Spleen (tissue), 11 donors: ENCODE results near the gene DSE. TPM values are rescaled to one million over a fixed set of nuclear protein-coding genes. Genes with fewer than 3 reads are reported as not detected.
A peak's percentile ranks its signal among the peaks of the same experiment; 100 is the strongest.

ENCODE experiments used
- DNase-seq: peaks from one replicate; pipeline ENCODE4 v3.0.0-alpha.2; 2020
- H3K27ac ChIP-seq, 8 donors: fragments of 200-600 bp; sonication (generic) in 7 of 8; 1 replicate in 4 of 8; 2 replicates in 4 of 8; pipeline versions ENCODE4 v1.5.0 to v1.8.0; 2016 to 2021; ENCODE audit warnings: inconsistent platforms in 4 of 8, mild to moderate bottlenecking in 4 of 8, moderate library complexity in 1 of 8
- H3K27me3 ChIP-seq, 7 donors: fragments of 200-600 bp; sonication (generic) in 6 of 7; replicated peaks in 1 of 7; 1 replicate in 4 of 7; 2 replicates in 3 of 7; pipeline versions ENCODE4 v1.5.0 to v1.8.0; 2016 to 2021; ENCODE audit warnings: inconsistent platforms in 3 of 7, mild to moderate bottlenecking in 1 of 7
- H3K36me3 ChIP-seq, 6 donors: fragments of 200-600 bp; sonication (generic) in 5 of 6; 1 replicate in 4 of 6; 2 replicates in 2 of 6; pipeline versions ENCODE4 v1.5.0 to v1.8.0; 2016 to 2021; ENCODE audit warnings: inconsistent platforms in 2 of 6
- H3K4me1 ChIP-seq, 6 donors: fragments of 200-600 bp; sonication (generic) in 5 of 6; 1 replicate in 3 of 6; 2 replicates in 3 of 6; pipeline versions ENCODE4 v1.5.0 to v1.8.0; 2016 to 2021; ENCODE audit warnings: inconsistent platforms in 3 of 6
- H3K4me3 ChIP-seq, 8 donors: fragments of 200-600 bp; sonication (generic) in 7 of 8; 1 replicate in 4 of 8; 2 replicates in 4 of 8; pipeline versions ENCODE4 v1.5.0 to v1.8.0; 2016 to 2021; ENCODE audit warnings: inconsistent platforms in 4 of 8, mild to moderate bottlenecking in 4 of 8, moderate library complexity in 2 of 8
- H3K9me3 ChIP-seq, 8 donors: fragments of 200-600 bp; sonication (generic) in 7 of 8; 1 replicate in 4 of 8; 2 replicates in 4 of 8; pipeline versions ENCODE4 v1.5.0 to v1.8.0; 2016 to 2021; ENCODE audit warnings: inconsistent platforms in 4 of 8
- POLR2A ChIP-seq, 3 donors: fragments of 450-650 bp; IDR thresholded peaks; one replicate each; pipeline ENCODE4 v1.5.1; 2017; ENCODE audit warnings: antibody characterized with exemption in 3 of 3, mild to moderate bottlenecking in 1 of 3
- POLR2AphosphoS5 ChIP-seq, 3 donors: sonication (generic); formaldehyde crosslinking; IDR thresholded peaks; one replicate each; pipeline ENCODE4 v1.5.1; 2017; ENCODE audit warnings: antibody characterized with exemption in 3 of 3
- WGBS, 5 donors: extraction: QIAGEN DNeasy Blood & Tissue Kit in 3 of 5; methylation state at CpG; one replicate each; pipeline versions ENCODE4 v1.1.5 to v1.1.7; 2013 to 2018; 5-methylcytosine and 5-hydroxymethylcytosine counted together
- intact Hi-C: fragments of 100-400 bp; cut with DNase I; formaldehyde crosslinking; loops from one replicate; pipeline ENCODE4 v1.15.0; 2023; ENCODE audit warnings: low total_unique reads
- polyA plus RNA-seq, 3 donors: library from polyadenylated mRNA; stranded (reverse); fragments of 200-250 nt; gene quantifications; one replicate each; pipeline ENCODE4 v1.2.1, GENCODE V29; 2013
- total RNA-seq, 7 donors: library from RNA; depleted of rRNA in 3 of 7; stranded (reverse); fragments of >200 nt in 3 of 7; fragmentation: NEBNext Ultra II Directional in 4 of 7; extraction: Animal tissue kit (Norgen Biotek cat#: 25700) in 4 of 7; gene quantifications; one replicate each; pipeline versions ENCODE4 v1.1.0 to v1.2.1, GENCODE V29; 2016 to 2021
- TF ChIP-seq, protein P1 (sequence below), 11 experiments: fragments of 200-600 bp in 7 of 11; fragments of 450-650 bp in 4 of 11; sonication (generic) in 4 of 11; IDR thresholded peaks in 8 of 11; conservative IDR thresholded peaks in 3 of 11; 1 replicate in 7 of 11; 2 replicates in 4 of 11; pipeline versions ENCODE4 v1.4.0 to v1.8.0; 2016 to 2021; ENCODE audit warnings: antibody characterized with exemption in 11 of 11, inconsistent platforms in 4 of 11, mild to moderate bottlenecking in 1 of 11
- donor health status: healthy with polysubstance abuse.
- donor health status: DM: no; HTN: no; CAD: no; lungs with moderate emphysema.
- donor health status: DM: no; HTN: no; CAD: no.
- donor health status: Bipolar disorder and iron deficiency.
- donor health status: healthy.
- donor health status: DM: no; HTN: no; CAD: no.
- donor health status: DM: yes; HTN: yes; CAD: no.

Gene DSE
- total and polyA plus RNA-seq, 10 donors: 8.2 to 82.3 (median 61.7) TPM

DNA sequence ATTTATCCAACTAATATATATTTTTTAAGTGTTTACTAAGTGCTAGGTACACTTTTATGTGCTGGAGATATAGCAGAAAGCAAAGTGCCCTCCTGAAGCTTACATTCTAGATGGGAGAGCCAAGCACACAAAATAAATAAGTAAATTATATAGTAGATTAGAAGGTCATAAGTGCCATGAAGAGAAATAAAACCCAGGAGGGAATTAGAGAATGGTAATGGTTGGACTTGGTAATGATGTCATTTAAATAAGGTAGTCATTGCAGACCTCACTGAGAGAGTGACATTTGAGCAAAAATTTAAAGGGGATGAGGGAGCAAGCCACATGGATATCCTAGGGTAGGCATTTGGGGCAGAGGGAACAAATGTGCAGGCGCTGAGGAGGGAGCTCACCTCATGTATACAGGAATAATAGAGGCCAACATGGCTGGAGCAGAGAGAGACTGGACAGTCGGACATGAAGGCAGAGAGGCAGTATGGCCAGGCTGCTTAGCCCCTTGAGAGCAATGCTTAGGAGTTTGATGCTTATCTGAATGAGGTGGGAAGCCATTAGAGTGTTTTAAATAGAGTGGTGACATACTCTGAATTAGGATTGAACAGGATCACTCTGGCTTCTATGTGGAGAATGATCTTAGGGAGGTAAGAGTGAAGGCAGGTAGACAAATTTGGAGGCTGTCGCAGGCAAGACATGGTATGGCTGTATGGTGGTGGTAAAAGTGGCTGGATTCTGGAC is 14.1 kb downstream of the DSE start:
- no peak for DNase-seq
- H3K27ac ChIP-seq: peak overlapping the region in 3 of 8 donors; percentile 81 to 87 (median 84)
- no peak for TF ChIP-seq POLR2A (IDR thresholded peaks at IDR 0.05)
- no peak for TF ChIP-seq POLR2AphosphoS5 (IDR thresholded peaks at IDR 0.05)
- TF ChIP-seq, protein P1, sequence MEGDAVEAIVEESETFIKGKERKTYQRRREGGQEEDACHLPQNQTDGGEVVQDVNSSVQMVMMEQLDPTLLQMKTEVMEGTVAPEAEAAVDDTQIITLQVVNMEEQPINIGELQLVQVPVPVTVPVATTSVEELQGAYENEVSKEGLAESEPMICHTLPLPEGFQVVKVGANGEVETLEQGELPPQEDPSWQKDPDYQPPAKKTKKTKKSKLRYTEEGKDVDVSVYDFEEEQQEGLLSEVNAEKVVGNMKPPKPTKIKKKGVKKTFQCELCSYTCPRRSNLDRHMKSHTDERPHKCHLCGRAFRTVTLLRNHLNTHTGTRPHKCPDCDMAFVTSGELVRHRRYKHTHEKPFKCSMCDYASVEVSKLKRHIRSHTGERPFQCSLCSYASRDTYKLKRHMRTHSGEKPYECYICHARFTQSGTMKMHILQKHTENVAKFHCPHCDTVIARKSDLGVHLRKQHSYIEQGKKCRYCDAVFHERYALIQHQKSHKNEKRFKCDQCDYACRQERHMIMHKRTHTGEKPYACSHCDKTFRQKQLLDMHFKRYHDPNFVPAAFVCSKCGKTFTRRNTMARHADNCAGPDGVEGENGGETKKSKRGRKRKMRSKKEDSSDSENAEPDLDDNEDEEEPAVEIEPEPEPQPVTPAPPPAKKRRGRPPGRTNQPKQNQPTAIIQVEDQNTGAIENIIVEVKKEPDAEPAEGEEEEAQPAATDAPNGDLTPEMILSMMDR (IDR thresholded peaks at IDR 0.05 in 8 of 11, conservative IDR thresholded peaks at IDR 0.05 in 3 of 11): no peak
- H3K36me3 ChIP-seq: no peaks in the 10 kb centered on the region
- H3K4me1 ChIP-seq: peaks cover 41 to 70% (median 55%) of the 10 kb centered on the region in 6 donors
- H3K9me3 ChIP-seq: no peaks in the 10 kb centered on the region
- H3K27me3 ChIP-seq: no peaks in the 10 kb centered on the region
- intact Hi-C loops: no loop called here
- no peak overlapping the region for H3K4me3 ChIP-seq
- WGBS, 5 donors: 91 to 97% (median 93%) methylated on average over 3 of the region's 3 CpGs

- 26 to 75% (median 44%) methylated on average over 1 of the region's 1 CpG for WGBS, 5 donors
- no peaks in the 10 kb centered on the region for H3K9me3 ChIP-seq
Measured at GRCh38 chr6:116385459-116385802, 14.7 kb downstream of the DSE start.

DNA sequence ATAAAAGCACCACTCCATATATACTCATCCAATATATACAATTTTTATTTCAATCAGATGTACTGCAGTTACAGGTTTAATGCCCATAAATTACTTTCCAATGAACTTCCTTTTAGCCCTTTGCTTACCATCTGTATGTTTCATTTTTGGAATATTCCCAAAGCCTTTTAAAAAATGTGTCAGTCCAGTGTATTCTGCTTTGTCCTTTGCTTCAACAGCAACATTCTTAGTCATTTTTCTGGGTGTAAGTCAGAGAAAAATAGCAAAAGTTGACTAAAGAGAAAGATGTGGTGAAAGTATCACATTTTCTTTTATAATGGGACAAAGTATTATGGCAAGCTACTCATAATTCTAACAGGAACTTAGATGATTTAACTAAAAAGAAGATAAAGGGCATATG is 15.2 kb downstream of the DSE start:
- Histone ChIP-seq H3K27ac (peak overlapping the region in 7 of 8 donors; percentile 20 to 87 (median 70)), H3K4me3 (no peak overlapping the region), H3K9me3 (no peaks in the 10 kb centered on the region), H3K27me3 (no peaks in the 10 kb centered on the region), H3K36me3 (no peaks in the 10 kb centered on the region), H3K4me1 (peaks cover 51 to 70% (median 61%) of the 10 kb centered on the region in 6 donors)
- TF ChIP-seq POLR2A (IDR thresholded peaks at IDR 0.05) (no peak), POLR2AphosphoS5 (IDR thresholded peaks at IDR 0.05) (no peak)
- TF ChIP-seq, protein P1 (IDR thresholded peaks at IDR 0.05 in 8 of 11, conservative IDR thresholded peaks at IDR 0.05 in 3 of 11): no peak
- intact Hi-C loops: no loop called here
- no peak for DNase-seq

More at GRCh38 chr6:116385459-116385802, 14.7 kb downstream of the DSE start:
- TF ChIP-seq POLR2AphosphoS5 (IDR thresholded peaks at IDR 0.05) (peak in 1 of 3 donors; percentile 30), POLR2A (IDR thresholded peaks at IDR 0.05) (no peak)
- DNase-seq: no peak
- intact Hi-C loops: no loop called here
- Histone ChIP-seq H3K27ac (peak overlapping the region in 4 of 8 donors; percentile 61 to 87 (median 82)), H3K4me1 (peaks cover 46 to 70% (median 58%) of the 10 kb centered on the region in 6 donors), H3K27me3 (no peaks in the 10 kb centered on the region), H3K4me3 (no peak overlapping the region), H3K36me3 (no peaks in the 10 kb centered on the region)

DNA sequence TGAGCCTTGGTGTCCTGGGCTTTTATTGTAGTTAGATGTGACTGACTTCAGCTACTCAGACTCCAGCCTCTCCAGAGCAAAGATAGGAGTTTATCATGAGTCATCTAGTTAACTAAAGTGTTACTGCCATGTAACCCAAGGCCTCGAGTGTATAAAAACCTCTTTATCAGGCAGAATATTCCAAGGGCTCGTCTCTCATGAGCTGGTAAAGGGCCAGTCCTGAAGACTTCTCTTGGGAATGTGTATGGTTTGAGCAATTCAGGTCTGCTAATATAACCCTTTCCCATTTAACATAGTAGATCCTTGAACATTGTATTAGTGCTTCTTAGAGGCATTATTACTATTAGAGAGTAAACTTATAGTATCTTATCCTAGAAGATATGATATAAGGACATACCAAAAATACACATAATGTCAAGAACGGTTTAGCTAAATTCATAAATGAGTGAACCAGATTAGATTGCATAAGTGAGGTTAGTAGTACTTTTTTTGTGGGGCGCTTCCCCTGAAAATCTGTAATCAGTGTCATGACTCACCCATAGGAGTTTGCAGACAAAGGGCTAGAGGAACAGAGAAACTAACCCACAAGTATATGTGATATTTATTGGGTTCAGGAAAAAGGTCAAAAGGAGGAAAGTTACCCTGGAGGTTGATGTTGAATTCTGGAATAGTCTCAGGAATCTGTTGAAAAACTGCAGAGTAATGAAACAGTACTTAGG is 16.0 kb downstream of the DSE start:
- 54 to 70% (median 57%) methylated on average over 4 of the region's 4 CpGs for WGBS, 5 donors
- Histone ChIP-seq H3K4me1 (peaks cover 59 to 74% (median 66%) of the 10 kb centered on the region in 6 donors), H3K36me3 (no peaks in the 10 kb centered on the region), H3K4me3 (no peak overlapping the region), H3K27me3 (no peaks in the 10 kb centered on the region), H3K27ac (peak overlapping the region; percentile 3 to 87 (median 66)), H3K9me3 (no peaks in the 10 kb centered on the region)
- intact Hi-C loops: no loop called here
- TF ChIP-seq, protein P1 (IDR thresholded peaks at IDR 0.05 in 8 of 11, conservative IDR thresholded peaks at IDR 0.05 in 3 of 11): no peak
- no peak for TF ChIP-seq POLR2AphosphoS5 (IDR thresholded peaks at IDR 0.05)
- TF ChIP-seq POLR2A (IDR thresholded peaks at IDR 0.05): no peak
- no peak for DNase-seq
